ENCODE measurements around the gene PTCH1. TPM values are rescaled to one million over a fixed set of nuclear protein-coding genes. Genes with fewer than 3 reads are reported as not detected.
A peak's percentile ranks its signal among the peaks of the same experiment; 100 is the strongest.

PTCH1 gene
- total RNA-seq, 1 donor from 2014 or later, result 14.2 TPM

- intact Hi-C loops (cut with DNase I), result no loop called here
- no peak for TF ChIP-seq CTCF (IDR thresholded peaks at IDR 0.05)
- TF ChIP-seq POLR2AphosphoS5 (IDR thresholded peaks at IDR 0.05; ENCODE audit: insufficient read depth in 1 of 2, low read depth in 1 of 2), result peak; percentile 38 to 60
- DNase-seq (ENCODE audit: extremely low spot score in 2 of 2), result no peak
- Histone ChIP-seq H3K9me3 (no peaks in the 10 kb centered on the region), H3K4me3 (peak overlapping the region; percentile 11 to 31), H3K4me1 (peaks cover 19% of the 10 kb centered on the region), H3K27ac (peak overlapping the region; percentile 57), H3K36me3 (peaks cover 0 to 47% of the 10 kb centered on the region in 2 donors), H3K27me3 (no peaks in the 10 kb centered on the region)
These were observed 54.3 kb downstream of the PTCH1 start for GRCh38 chr9:95462249-95463147.

- peaks cover 0 to 41% of the 10 kb centered on the region in 2 donors for H3K36me3 ChIP-seq
- peaks cover 19% of the 10 kb centered on the region for H3K4me1 ChIP-seq
- no peaks in the 10 kb centered on the region for H3K27me3 ChIP-seq
- H3K9me3 ChIP-seq, result no peaks in the 10 kb centered on the region
- H3K27ac ChIP-seq, result peak overlapping the region; percentile 57
- TF ChIP-seq POLR2AphosphoS5 (IDR thresholded peaks at IDR 0.05; ENCODE audit: insufficient read depth in 1 of 2, low read depth in 1 of 2) (no peak), CTCF (IDR thresholded peaks at IDR 0.05) (no peak), POLR2A (IDR thresholded peaks at IDR 0.05) (no peak)
- no peak overlapping the region for H3K4me3 ChIP-seq
- no peak for DNase-seq (ENCODE audit: extremely low spot score in 2 of 2)
- intact Hi-C loops (cut with DNase I), result no loop called here
These were observed 55.1 kb downstream of the PTCH1 start for GRCh38 chr9:95461448-95462248.

GRCh38 chr9:95460518-95461164, 56.1 kb downstream of the PTCH1 start:
- intact Hi-C loops (cut with DNase I), result no loop called here
- Histone ChIP-seq H3K27ac (no peak overlapping the region), H3K36me3 (peaks cover 0 to 39% of the 10 kb centered on the region in 2 donors), H3K9me3 (no peaks in the 10 kb centered on the region), H3K27me3 (no peaks in the 10 kb centered on the region), H3K4me3 (no peak overlapping the region), H3K4me1 (peaks cover 19% of the 10 kb centered on the region)
- no peak for TF ChIP-seq CTCF (IDR thresholded peaks at IDR 0.05)
- TF ChIP-seq POLR2AphosphoS5 (IDR thresholded peaks at IDR 0.05; ENCODE audit: insufficient read depth in 1 of 2, low read depth in 1 of 2), result no peak
- TF ChIP-seq POLR2A (IDR thresholded peaks at IDR 0.05), result no peak
- no peak for DNase-seq (ENCODE audit: extremely low spot score in 2 of 2)

- Histone ChIP-seq H3K4me3 (no peak overlapping the region), H3K9me3 (no peaks in the 10 kb centered on the region), H3K27me3 (no peaks in the 10 kb centered on the region), H3K36me3 (peaks cover 0 to 37% of the 10 kb centered on the region in 2 donors), H3K4me1 (peaks cover 19% of the 10 kb centered on the region), H3K27ac (no peak overlapping the region)
- intact Hi-C loops (cut with DNase I), result no loop called here
- no peak for DNase-seq (ENCODE audit: extremely low spot score in 2 of 2)
- TF ChIP-seq POLR2AphosphoS5 (IDR thresholded peaks at IDR 0.05; ENCODE audit: insufficient read depth in 1 of 2, low read depth in 1 of 2), result no peak
These were observed 56.8 kb downstream of the PTCH1 start for GRCh38 chr9:95459851-95460517.

GRCh38 chr9:95459178-95459577, 57.6 kb downstream of the PTCH1 start:
- H3K4me3 ChIP-seq, result no peak overlapping the region
- no peak for DNase-seq (ENCODE audit: extremely low spot score in 2 of 2)
- intact Hi-C loops (cut with DNase I), result no loop called here
- TF ChIP-seq CTCF (IDR thresholded peaks at IDR 0.05) (no peak), POLR2A (IDR thresholded peaks at IDR 0.05) (no peak), POLR2AphosphoS5 (IDR thresholded peaks at IDR 0.05; ENCODE audit: insufficient read depth in 1 of 2, low read depth in 1 of 2) (no peak)
- no peaks in the 10 kb centered on the region for H3K27me3 ChIP-seq
- H3K36me3 ChIP-seq, result peaks cover 0 to 33% of the 10 kb centered on the region in 2 donors
- peaks cover 19% of the 10 kb centered on the region for H3K4me1 ChIP-seq
- H3K9me3 ChIP-seq, result no peaks in the 10 kb centered on the region
- no peak overlapping the region for H3K27ac ChIP-seq
